Measurements from ENCODE around the gene OR2T2.
"Not testable (repeated sequence)": the region's sequence is repeated elsewhere in the genome, so short reads cannot be mapped to it uniquely, and the experiment has no call there.

OR2T2 gene

DNA sequence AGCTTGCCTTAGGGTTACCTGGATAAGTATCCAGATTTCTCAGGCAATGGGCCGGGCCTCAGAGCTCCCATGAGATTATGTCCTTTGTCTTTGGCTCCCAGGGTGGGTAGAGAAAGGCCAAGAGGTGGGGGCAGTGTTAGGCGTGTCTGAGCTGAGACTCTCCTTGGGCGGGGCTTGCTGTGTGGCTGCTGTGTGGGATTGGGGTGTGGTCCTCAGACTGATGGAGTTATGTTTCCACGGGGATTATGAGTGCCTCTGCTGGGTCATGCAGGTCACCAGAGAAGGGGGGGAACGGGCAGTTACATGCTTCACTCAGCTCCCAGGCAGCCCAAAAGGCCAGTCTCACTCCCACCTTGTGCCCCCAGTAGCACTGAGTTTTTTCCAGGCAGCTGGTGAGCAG lies 51.2 kb downstream of the OR2T2 start:
- not testable (repeated sequence) for H3K27ac ChIP-seq (ENCODE audit: low read length); H3K36me3 ChIP-seq (ENCODE audit: control insufficient read depth in 2 of 2, insufficient read depth in 2 of 2, low read length in 2 of 2); H3K27me3 ChIP-seq (ENCODE audit: control insufficient read depth in 1 of 2, insufficient read depth in 2 of 2, low read length in 2 of 2); H3K4me1 ChIP-seq (ENCODE audit: control insufficient read depth, insufficient read depth, low read length); H3K4me3 ChIP-seq (ENCODE audit: low read length in 2 of 2); H3K9me3 ChIP-seq (ENCODE audit: control insufficient read depth in 2 of 2, low read length in 2 of 2); H3K9ac ChIP-seq (ENCODE audit: low read length in 2 of 2)

GRCh38 chr1:248500305-248501035 lies 55.0 kb downstream of the OR2T2 start:
- H3K4me1 ChIP-seq (ENCODE audit: control insufficient read depth, insufficient read depth, low read length); H3K27me3 ChIP-seq (ENCODE audit: control insufficient read depth in 1 of 2, insufficient read depth in 2 of 2, low read length in 2 of 2); H3K27ac ChIP-seq (ENCODE audit: low read length); H3K4me3 ChIP-seq (ENCODE audit: low read length in 2 of 2); H3K36me3 ChIP-seq (ENCODE audit: control insufficient read depth in 2 of 2, insufficient read depth in 2 of 2, low read length in 2 of 2); H3K9ac ChIP-seq (ENCODE audit: low read length in 2 of 2); H3K9me3 ChIP-seq (ENCODE audit: control insufficient read depth in 2 of 2, low read length in 2 of 2): not testable (repeated sequence)
